Prostate gland (tissue), 2 donors: Measurements from ENCODE around the gene BRAT1.

Experiments
- POLR2A ChIP-seq: fragments of 450-650 bp; IDR thresholded peaks from one replicate; pipeline ENCODE4 v1.6.1; 2016; ENCODE audit warnings: antibody characterized with exemption, mild to moderate bottlenecking
- TF ChIP-seq, protein P1 (sequence below), 4 experiments: fragments of 200-600 bp in 2 of 4; fragments of 450-650 bp in 2 of 4; sonication (generic) in 2 of 4; IDR thresholded peaks; 1 replicate in 3 of 4; 2 replicates in 1 of 4; pipeline ENCODE4 v1.5.1; 2016 to 2019; ENCODE audit warnings: antibody characterized with exemption in 4 of 4, mild to moderate bottlenecking in 2 of 4, moderate library complexity in 2 of 4

DNA sequence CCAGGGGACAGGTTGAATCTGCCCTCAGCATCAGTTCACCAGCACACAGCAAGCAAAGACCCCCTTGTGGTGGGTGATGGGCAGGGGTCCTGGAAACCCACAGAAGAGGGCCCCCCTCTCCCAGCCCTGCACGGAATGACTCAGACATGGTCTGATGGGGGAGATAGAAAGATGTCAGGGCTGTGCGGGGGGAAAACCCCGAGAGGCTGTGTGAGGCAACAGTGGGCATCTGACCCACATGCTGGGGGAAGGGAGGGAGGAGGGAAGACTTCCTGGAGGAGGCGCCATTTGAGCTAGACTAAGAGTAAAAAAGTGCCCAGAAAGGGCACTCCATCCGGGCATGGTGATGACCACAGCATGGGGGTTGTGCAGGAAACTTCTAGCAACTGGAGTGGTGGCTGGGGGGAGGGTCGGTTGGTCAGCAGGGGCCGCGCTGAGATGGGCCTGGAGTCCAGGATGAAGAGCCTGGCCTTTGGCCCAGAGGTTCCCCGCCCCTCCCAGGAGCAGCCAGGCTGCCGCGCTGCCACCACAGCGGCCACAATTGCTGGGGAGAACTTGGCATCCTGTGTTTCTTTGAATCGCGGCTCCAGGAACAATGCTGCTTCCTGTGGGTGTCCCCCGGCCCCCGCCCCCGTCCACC lies 33.3 kb downstream of the BRAT1 start:
- TF ChIP-seq, protein P1, sequence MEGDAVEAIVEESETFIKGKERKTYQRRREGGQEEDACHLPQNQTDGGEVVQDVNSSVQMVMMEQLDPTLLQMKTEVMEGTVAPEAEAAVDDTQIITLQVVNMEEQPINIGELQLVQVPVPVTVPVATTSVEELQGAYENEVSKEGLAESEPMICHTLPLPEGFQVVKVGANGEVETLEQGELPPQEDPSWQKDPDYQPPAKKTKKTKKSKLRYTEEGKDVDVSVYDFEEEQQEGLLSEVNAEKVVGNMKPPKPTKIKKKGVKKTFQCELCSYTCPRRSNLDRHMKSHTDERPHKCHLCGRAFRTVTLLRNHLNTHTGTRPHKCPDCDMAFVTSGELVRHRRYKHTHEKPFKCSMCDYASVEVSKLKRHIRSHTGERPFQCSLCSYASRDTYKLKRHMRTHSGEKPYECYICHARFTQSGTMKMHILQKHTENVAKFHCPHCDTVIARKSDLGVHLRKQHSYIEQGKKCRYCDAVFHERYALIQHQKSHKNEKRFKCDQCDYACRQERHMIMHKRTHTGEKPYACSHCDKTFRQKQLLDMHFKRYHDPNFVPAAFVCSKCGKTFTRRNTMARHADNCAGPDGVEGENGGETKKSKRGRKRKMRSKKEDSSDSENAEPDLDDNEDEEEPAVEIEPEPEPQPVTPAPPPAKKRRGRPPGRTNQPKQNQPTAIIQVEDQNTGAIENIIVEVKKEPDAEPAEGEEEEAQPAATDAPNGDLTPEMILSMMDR (IDR thresholded peaks at IDR 0.05) = no peak
- no peak for TF ChIP-seq POLR2A
